GM13977 (cell line): ENCODE data around the gene STOML2.

Source experiments
- DNase-seq: peaks from one replicate; pipeline ENCODE4 v3.0.0; 2012; ENCODE audit warnings: low spot score
- in situ Hi-C: fragments of 300-500 bp; cut with MboI; formaldehyde crosslinking; loops from one replicate; pipeline ENCODE4 v1.12.0; 2022; ENCODE audit warnings: low sequenced_read_pairs, low pct_unique_long_range_greater_than_20kb, mixed read lengths, inconsistent platforms; ENCODE audit not compliant: unreplicated experiment
- TF ChIP-seq, protein P1 (sequence below): IDR thresholded peaks from 2 replicates; pipeline ENCODE4 v1.5.1; 2012; ENCODE audit warnings: mild to moderate bottlenecking, control low read depth; ENCODE audit not compliant: insufficient read depth; ENCODE audit errors: extremely low read depth, missing control alignments

The STOML2 gene

DNA sequence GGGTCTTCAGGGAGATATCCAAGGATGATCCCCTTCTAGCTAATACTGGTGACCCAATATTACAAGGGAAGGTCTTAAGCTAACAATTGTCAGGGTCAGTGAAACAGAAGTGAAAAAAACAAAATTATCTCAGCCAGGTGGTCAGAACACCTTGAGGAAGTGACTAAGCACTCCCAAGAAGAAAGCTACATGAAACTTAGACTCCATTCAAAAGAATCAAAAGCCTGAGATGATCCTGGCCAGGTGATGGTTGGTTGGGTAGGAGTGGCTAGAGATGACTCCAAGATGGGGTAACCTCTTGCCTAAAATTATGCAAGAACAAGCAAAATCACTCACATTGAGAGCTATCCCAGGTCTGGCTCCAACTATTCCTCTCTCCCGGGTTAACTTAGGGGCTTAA lies 35.9 kb downstream of the STOML2 start:
- in situ Hi-C loops: no loop called here
- TF ChIP-seq, protein P1, sequence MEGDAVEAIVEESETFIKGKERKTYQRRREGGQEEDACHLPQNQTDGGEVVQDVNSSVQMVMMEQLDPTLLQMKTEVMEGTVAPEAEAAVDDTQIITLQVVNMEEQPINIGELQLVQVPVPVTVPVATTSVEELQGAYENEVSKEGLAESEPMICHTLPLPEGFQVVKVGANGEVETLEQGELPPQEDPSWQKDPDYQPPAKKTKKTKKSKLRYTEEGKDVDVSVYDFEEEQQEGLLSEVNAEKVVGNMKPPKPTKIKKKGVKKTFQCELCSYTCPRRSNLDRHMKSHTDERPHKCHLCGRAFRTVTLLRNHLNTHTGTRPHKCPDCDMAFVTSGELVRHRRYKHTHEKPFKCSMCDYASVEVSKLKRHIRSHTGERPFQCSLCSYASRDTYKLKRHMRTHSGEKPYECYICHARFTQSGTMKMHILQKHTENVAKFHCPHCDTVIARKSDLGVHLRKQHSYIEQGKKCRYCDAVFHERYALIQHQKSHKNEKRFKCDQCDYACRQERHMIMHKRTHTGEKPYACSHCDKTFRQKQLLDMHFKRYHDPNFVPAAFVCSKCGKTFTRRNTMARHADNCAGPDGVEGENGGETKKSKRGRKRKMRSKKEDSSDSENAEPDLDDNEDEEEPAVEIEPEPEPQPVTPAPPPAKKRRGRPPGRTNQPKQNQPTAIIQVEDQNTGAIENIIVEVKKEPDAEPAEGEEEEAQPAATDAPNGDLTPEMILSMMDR: no peak
- DNase-seq: no peak

DNA sequence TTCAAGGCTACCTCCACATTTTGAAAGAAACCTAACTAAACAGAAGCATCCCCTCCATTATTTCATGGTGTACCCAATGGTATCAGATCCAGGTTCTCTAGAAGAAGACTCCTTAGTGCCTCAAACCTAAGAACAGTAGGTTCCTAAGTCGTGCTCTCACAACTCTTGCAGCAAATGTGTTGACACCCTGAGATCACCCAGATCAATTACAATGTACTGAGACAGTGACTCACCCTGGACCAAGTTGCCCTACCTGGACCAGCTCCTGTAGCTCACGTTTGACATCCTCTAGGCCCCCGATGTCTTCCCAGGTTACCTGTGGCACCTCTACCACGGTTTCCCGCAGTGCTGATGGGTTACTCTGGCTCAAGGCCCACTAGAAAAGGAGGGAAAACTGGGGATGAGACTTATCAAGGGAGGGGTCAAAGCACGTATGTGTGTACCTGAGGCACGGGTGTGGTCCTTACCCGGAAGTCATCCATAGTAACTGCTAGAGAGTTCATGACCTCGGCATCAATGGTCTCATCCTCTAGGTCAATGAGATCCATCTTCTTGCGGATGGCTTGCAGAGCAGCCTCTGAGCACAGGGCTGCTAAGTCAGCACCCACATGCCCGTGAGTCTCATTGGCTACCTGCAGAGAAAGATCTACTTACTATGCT lies 42.3 kb downstream of the STOML2 start:
- in situ Hi-C loops: no loop called here
- DNase-seq: no peak
- TF ChIP-seq, protein P1: no peak

DNA sequence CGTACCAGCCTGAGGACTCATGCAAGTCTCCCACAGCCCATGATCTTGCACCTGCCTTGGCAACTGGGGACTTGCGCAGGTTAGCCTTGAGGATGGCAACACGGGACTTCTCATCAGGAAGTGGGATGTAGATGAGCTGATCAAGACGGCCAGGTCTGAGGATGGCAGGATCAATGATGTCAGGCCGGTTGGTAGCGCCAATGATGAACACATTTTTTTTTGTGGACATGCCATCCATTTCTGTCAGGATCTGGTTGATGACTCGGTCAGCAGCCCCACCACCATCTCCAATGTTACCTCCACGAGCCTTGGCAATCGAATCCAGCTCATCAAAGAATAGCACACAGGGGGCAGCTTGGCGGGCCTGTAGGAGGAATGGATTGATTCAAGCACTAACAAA lies 43.5 kb downstream of the STOML2 start:
- TF ChIP-seq, protein P1: no peak
- no peak for DNase-seq
- in situ Hi-C loops: loop anchor here (10.0 kb wide), 1 partner anchor 165 kb away; a partner anchor contains a TSS

DNA sequence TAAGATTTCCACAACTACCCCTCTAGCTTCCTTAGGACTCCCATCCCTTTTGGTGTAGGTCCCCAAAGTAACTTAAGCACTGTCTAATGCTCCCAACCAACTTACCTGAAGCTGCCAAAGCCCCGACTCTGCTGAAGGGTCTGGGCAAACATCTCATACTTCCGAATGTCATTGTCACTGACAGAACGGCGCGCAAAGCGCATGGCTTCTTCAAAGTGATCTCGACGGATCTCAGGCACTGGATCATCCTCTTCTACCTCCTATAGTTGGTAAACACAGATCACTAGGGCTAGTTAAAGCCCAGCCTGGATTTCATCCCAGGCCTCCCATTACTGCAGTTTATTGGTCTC lies 45.7 kb downstream of the STOML2 start:
- DNase-seq: no peak
- TF ChIP-seq, protein P1: no peak
- in situ Hi-C loops: loop anchor here (10.0 kb wide), 1 partner anchor 162 kb away; a partner anchor contains a TSS

DNA sequence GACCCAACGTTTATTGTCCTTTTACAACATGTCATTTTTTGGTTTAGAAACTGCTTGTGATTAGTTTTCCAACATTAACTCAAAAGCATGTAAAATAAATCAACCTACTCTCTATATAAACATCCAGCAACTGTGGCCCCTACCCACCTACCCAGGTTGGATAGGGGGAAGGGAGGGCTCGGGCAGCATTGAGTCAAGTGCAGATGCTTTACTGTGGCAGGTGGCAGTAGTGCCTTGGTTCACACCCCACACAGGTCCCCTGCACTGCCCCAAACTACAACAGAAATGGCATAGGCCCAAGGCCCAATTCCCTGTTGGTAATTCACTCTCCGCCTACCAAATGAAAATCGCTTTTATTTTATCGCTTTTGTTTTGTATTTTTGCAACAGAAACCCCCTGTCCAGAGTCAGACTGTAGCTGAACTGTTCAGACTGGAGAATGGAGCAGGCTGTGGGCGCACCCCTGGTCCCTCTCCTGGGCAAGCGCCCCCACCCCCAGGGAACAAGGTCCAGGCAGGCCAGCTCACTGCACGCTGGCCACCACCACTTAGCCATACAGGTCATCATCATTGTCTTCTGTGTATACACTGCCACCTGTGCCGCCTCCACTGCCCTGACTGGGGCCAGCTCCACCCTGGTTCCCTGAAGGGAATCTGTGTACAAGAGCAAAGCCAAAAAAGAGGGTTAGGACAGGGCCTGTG lies 46.2 kb downstream of the STOML2 start:
- TF ChIP-seq, protein P1: no peak
- in situ Hi-C loops: loop anchor here (10.0 kb wide), 1 partner anchor 162 kb away; a partner anchor contains a TSS
- no peak for DNase-seq

DNA sequence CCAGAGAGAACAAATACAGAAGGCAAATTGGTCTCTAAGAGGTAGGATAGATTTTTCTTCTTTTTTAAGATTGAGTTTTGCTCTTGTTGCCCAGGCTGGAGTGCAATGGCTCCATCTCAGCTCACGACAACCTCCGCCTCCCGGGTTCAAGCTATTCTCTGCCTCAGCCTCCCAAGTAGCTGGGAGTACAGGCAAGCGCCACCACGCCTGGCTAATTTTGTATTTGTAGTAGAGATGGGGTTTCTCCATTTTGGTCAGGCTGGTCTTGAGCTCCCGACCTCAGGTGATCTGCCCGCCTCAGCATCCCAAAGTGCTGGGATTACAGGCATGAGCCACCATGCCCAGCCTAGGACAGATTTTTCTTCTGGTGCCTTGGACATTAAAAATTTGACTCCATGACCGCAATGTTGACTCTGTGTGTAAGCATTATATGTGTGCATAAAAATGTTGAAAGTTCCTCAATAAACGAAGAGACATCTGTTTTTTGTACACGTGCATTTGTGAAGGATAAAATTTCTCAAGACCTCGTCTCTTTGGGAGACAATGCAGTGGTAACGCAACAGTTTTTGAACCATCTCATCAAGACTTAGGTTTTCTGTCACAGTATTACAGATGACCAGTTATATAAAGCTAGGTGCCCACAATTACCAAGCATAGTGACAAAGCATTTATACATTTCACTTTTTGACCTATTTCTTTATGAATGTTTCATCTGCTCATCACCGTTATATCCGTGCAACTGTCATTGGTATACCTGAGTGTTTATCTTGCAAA lies 47.9 kb downstream of the STOML2 start:
- TF ChIP-seq, protein P1: no peak
- in situ Hi-C loops: loop anchor here (10.0 kb wide), 1 partner anchor 160 kb away; a partner anchor contains a TSS
- DNase-seq: no peak
